Type B pancreatic cell (in vitro differentiated cells): ENCODE results near the gene ADAMTS17. TPM values are rescaled to one million over a fixed set of nuclear protein-coding genes. Genes with fewer than 3 reads are reported as not detected.

Experiments
- DNase-seq: peaks from one replicate; pipeline ENCODE4 v3.0.0; 2021; ENCODE audit warnings: mixed read lengths; ENCODE audit not compliant: unreplicated experiment; ENCODE audit errors: extremely low spot score
- H3K27ac Mint-ChIP-seq: 2 replicates; pipeline ENCODE4 v1.8.0; 2021; ENCODE audit warnings: mild to moderate bottlenecking, mixed read lengths
- H3K27me3 Mint-ChIP-seq: 2 replicates; pipeline ENCODE4 v1.8.0; 2021; ENCODE audit warnings: mixed read lengths
- H3K36me3 Mint-ChIP-seq: 2 replicates; pipeline ENCODE4 v1.8.0; 2021; ENCODE audit warnings: mixed read lengths
- H3K4me1 Mint-ChIP-seq: one replicate; pipeline ENCODE4 v1.8.0; 2021; ENCODE audit warnings: mixed read lengths; ENCODE audit not compliant: unreplicated experiment
- H3K4me3 Mint-ChIP-seq: 2 replicates; pipeline ENCODE4 v1.8.0; 2021; ENCODE audit warnings: mild to moderate bottlenecking, mixed read lengths
- H3K9me3 Mint-ChIP-seq: 2 replicates; pipeline ENCODE4 v1.8.0; 2021; ENCODE audit warnings: mixed read lengths
- total RNA-seq: library from RNA; stranded (reverse); gene quantifications from 2 replicates; pipeline ENCODE4 v1.2.1, GENCODE V29; 2021; ENCODE audit warnings: low replicate concordance
- TF ChIP-seq, protein P1 (sequence below): fragments of 200-600 bp; sonication (generic); conservative IDR thresholded peaks from 2 replicates; pipeline ENCODE4 v1.5.0; 2021; ENCODE audit warnings: antibody characterized with exemption, mild to moderate bottlenecking

The ADAMTS17 gene
- total RNA-seq, 1 donor from 2014 or later, result 18.3 TPM

DNA sequence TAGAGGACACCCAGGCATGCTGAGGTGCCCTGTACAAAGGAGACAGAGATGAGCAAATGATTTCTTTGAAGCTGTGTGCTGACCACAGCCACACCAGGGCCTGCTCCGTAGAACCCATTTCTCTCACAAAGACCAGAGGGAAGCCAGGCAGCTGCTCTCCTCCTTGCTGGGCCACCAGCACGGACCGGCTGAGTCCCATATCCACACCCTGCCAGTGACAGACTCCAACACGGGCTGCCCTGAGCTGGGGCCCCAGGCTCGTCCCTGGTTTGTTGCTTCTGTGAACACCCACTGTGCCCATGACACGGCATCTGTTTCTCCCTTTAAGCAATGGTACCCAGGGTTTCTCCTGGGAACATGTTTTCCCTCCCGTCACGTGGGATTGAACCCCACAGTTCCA lies 284.5 kb downstream of the ADAMTS17 start:
- DNase-seq, result no peak
- Mint-ChIP-seq H3K9me3 (no peaks in the 10 kb centered on the region), H3K36me3 (no peaks in the 10 kb centered on the region), H3K4me1 (peaks cover 4% of the 10 kb centered on the region), H3K27me3 (no peaks in the 10 kb centered on the region), H3K4me3 (no peak overlapping the region), H3K27ac (no peak overlapping the region)
- TF ChIP-seq, protein P1, sequence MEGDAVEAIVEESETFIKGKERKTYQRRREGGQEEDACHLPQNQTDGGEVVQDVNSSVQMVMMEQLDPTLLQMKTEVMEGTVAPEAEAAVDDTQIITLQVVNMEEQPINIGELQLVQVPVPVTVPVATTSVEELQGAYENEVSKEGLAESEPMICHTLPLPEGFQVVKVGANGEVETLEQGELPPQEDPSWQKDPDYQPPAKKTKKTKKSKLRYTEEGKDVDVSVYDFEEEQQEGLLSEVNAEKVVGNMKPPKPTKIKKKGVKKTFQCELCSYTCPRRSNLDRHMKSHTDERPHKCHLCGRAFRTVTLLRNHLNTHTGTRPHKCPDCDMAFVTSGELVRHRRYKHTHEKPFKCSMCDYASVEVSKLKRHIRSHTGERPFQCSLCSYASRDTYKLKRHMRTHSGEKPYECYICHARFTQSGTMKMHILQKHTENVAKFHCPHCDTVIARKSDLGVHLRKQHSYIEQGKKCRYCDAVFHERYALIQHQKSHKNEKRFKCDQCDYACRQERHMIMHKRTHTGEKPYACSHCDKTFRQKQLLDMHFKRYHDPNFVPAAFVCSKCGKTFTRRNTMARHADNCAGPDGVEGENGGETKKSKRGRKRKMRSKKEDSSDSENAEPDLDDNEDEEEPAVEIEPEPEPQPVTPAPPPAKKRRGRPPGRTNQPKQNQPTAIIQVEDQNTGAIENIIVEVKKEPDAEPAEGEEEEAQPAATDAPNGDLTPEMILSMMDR, result no peak

DNA sequence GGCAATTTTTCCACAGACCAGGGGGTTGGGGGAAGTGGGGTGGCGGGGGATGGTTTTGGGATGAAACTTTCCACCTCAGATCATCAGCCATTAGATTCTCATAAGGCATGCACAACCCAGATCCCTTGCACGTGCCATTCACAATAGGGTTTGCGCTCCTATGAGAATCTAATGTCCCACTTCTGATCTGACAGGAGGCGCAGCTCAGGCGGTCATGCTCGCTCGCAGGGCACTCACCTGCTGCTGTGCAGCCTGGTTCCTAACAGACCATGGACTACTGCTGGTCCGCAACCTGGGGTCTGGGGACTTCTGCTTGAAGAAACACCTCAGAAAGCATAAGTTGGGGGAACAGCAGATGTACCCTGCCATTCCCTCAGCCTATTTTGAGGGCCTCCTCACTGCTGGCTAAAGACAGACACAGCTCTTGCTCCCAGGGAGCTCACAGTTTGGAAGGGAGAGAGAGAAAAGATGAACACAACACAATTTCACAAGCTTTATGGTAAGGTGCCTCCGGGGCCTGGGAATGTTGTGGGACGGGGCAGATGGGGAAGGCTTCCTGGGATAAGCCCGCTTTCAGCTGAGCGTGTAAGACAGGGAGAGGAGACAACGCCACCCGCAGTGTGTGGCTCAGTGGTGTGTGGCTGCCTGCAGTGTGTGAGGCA lies 285.2 kb downstream of the ADAMTS17 start:
- H3K36me3 Mint-ChIP-seq, result no peaks in the 10 kb centered on the region
- no peak for DNase-seq
- H3K9me3 Mint-ChIP-seq, result no peaks in the 10 kb centered on the region
- TF ChIP-seq, protein P1, result no peak
- no peak overlapping the region for H3K4me3 Mint-ChIP-seq
- no peaks in the 10 kb centered on the region for H3K27me3 Mint-ChIP-seq
- H3K27ac Mint-ChIP-seq, result no peak overlapping the region
- H3K4me1 Mint-ChIP-seq, result peaks cover 4% of the 10 kb centered on the region

DNA sequence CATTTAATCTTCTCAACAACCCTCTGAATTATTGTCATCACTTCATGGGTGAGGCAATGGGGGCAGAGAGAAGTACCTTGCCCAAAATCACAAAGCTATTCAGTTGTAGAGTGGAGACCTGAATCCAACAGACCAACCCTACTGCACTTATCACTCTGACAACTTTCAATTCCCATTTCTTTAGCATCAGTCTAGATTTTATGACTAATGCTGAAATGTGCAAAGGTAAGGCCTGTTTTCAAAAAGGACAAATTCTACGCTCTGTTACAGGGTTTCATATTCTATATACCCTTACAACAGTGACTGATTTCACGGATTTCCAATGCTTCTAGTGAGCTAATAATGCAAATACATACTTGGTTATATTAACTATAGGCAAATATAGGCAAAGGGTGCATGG lies 286.0 kb downstream of the ADAMTS17 start:
- Mint-ChIP-seq H3K4me1 (peaks cover 4% of the 10 kb centered on the region), H3K9me3 (no peaks in the 10 kb centered on the region)

DNA sequence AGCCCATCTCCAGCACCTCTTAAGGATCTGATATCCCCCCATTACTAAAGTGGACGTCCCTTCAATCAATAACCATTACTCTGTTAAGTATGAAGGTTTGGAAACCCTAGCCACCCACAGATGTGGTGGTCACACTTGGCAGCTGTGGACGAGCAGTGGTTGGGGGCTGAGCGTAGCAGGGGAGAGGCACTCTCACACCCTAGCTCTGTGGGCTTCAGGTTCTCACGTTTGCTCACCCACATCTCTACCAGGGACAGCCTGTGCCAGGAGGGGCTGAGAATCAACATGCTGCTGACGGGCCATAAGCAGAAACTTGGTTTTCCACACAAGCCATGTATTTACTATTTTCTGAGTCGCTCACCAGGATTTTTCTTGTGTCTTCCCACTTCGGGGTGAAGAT lies 287.2 kb downstream of the ADAMTS17 start:
- H3K27me3 Mint-ChIP-seq, result no peaks in the 10 kb centered on the region
- TF ChIP-seq, protein P1, result no peak
- H3K27ac Mint-ChIP-seq, result no peak overlapping the region
- H3K9me3 Mint-ChIP-seq, result no peaks in the 10 kb centered on the region
- peaks cover 4% of the 10 kb centered on the region for H3K4me1 Mint-ChIP-seq
- DNase-seq, result no peak
- no peak overlapping the region for H3K4me3 Mint-ChIP-seq
- H3K36me3 Mint-ChIP-seq, result no peaks in the 10 kb centered on the region

More for the DNA sequence above, 286.0 kb downstream of the ADAMTS17 start:
- TF ChIP-seq, protein P1, result no peak
- H3K4me3 Mint-ChIP-seq, result no peak overlapping the region
- H3K36me3 Mint-ChIP-seq, result no peaks in the 10 kb centered on the region
- DNase-seq, result no peak
- no peak overlapping the region for H3K27ac Mint-ChIP-seq
- H3K27me3 Mint-ChIP-seq, result no peaks in the 10 kb centered on the region

DNA sequence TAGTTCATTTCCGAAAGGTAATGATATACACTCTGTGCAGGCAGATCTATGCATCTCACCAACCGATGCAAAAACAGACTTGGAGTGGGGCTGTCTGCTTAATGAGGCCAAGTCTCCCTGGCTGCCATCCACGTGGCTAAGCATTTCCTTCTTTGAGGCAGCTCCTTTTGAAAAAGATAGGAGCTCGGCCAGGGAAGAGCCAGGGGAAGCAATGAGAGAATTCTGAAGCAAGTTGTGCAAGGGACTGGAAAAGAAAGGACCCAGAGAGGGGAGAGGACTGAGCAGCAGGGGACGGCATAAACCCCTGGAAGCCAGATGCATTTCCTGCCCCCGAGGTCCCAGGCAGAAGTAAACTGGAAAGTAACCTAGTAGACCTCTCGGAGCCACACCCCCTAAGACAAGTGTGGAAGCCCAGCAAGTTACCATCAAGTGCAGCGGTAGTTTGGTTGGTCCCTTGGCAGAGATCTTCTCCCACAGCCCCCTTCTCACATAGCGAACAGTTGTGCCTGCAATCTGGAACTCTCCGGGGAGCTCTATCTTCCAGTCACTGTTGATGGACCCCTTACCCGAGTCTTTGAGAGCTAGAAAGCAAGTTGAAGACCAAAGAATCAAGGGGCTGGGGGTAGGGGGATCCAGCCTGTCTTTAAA lies 288.2 kb downstream of the ADAMTS17 start:
- DNase-seq, result no peak
- Mint-ChIP-seq H3K4me3 (no peak overlapping the region), H3K27ac (no peak overlapping the region), H3K9me3 (no peaks in the 10 kb centered on the region), H3K36me3 (no peaks in the 10 kb centered on the region), H3K27me3 (no peaks in the 10 kb centered on the region), H3K4me1 (peaks cover 3% of the 10 kb centered on the region)
- TF ChIP-seq, protein P1, result no peak
